H9 (cell line): ENCODE results near the gene DMD. TPM values are rescaled to one million over a fixed set of nuclear protein-coding genes. Genes with fewer than 3 reads are reported as not detected.

Source experiments
- DNase-seq: peaks from one replicate; pipeline ENCODE4 v3.0.0-alpha.2; 2017
- H2AFZ ChIP-seq: one replicate; pipeline ENCODE4 v1.6.1; 2013; ENCODE audit warnings: mild to moderate bottlenecking, low read length, control low read depth, moderate library complexity
- H2AK5ac ChIP-seq: 2 replicates; pipeline ENCODE4 v1.6.1; 2013; ENCODE audit warnings: low read length, control low read depth, mixed read lengths; ENCODE audit not compliant: insufficient read length
- H2BK120ac ChIP-seq: one replicate; pipeline ENCODE4 v1.6.1; 2013; ENCODE audit warnings: low read depth, mild to moderate bottlenecking, low read length, control low read depth, inconsistent platforms; ENCODE audit not compliant: poor library complexity, severe bottlenecking
- H2BK12ac ChIP-seq: 2 replicates; pipeline ENCODE4 v1.6.1; 2013; ENCODE audit warnings: low read length, control low read depth, mixed read lengths, low read depth; ENCODE audit not compliant: insufficient read length
- H2BK15ac ChIP-seq: 2 replicates; pipeline ENCODE4 v1.6.1; 2013; ENCODE audit warnings: low read depth, low read length, control low read depth
- H2BK20ac ChIP-seq: one replicate; pipeline ENCODE4 v1.6.1; 2013; ENCODE audit warnings: low read depth, mild to moderate bottlenecking, low read length, control low read depth, inconsistent platforms; ENCODE audit not compliant: poor library complexity, severe bottlenecking
- H2BK5ac ChIP-seq: 2 replicates; pipeline ENCODE4 v1.6.1; 2013; ENCODE audit warnings: low read length, control low read depth, mixed read lengths; ENCODE audit not compliant: insufficient read length
- H3K14ac ChIP-seq: 2 replicates; pipeline ENCODE4 v1.6.1; 2013; ENCODE audit warnings: low read length, control low read depth; ENCODE audit not compliant: insufficient read depth
- H3K18ac ChIP-seq: 2 replicates; pipeline ENCODE4 v1.6.1; 2013; ENCODE audit warnings: low read depth, mild to moderate bottlenecking, mixed read lengths, low read length, control low read depth; ENCODE audit not compliant: insufficient read length
- H3K23ac ChIP-seq: 2 replicates; pipeline ENCODE4 v1.6.1; 2013; ENCODE audit warnings: low read length, control low read depth, mixed read lengths, low read depth; ENCODE audit not compliant: insufficient read length
- H3K23me2 ChIP-seq: 2 replicates; pipeline ENCODE4 v1.6.1; 2013; ENCODE audit warnings: low read depth, mild to moderate bottlenecking, mixed read lengths, low read length, control low read depth; ENCODE audit not compliant: insufficient read length, poor library complexity, severe bottlenecking
- H3K27ac ChIP-seq: 2 replicates; pipeline ENCODE4 v1.5.1; 2013; ENCODE audit warnings: low read length, control low read depth, mixed read lengths, low read depth; ENCODE audit not compliant: insufficient read length
- H3K27me3 ChIP-seq: 2 replicates; pipeline ENCODE4 v1.6.1; 2013; ENCODE audit warnings: low read length, control low read depth, inconsistent platforms; ENCODE audit not compliant: insufficient read depth
- H3K4ac ChIP-seq: 2 replicates; pipeline ENCODE4 v1.6.1; 2013; ENCODE audit warnings: low read depth, mild to moderate bottlenecking, control low read depth, inconsistent platforms, low read length, moderate library complexity
- H3K4me1 ChIP-seq: 2 replicates; pipeline ENCODE4 v1.6.1; 2013; ENCODE audit warnings: low read length, control low read depth, inconsistent platforms; ENCODE audit not compliant: insufficient read depth
- H3K4me2 ChIP-seq: 2 replicates; pipeline ENCODE4 v1.6.1; 2013; ENCODE audit warnings: low read length, control low read depth, mixed read lengths; ENCODE audit not compliant: insufficient read length, insufficient read depth
- H3K56ac ChIP-seq: 2 replicates; pipeline ENCODE4 v1.6.1; 2013; ENCODE audit warnings: low read depth, mild to moderate bottlenecking, mixed read lengths, low read length, control low read depth; ENCODE audit not compliant: insufficient read length
- H3K79me1 ChIP-seq: 2 replicates; pipeline ENCODE4 v1.6.1; 2013; ENCODE audit warnings: low read depth, mild to moderate bottlenecking, moderate library complexity, low read length, control low read depth, inconsistent platforms; ENCODE audit not compliant: insufficient read depth, poor library complexity, severe bottlenecking
- H3K79me2 ChIP-seq: 2 replicates; pipeline ENCODE4 v1.6.1; 2013; ENCODE audit warnings: low read length, control low read depth, inconsistent platforms; ENCODE audit not compliant: insufficient read depth
- H3K9ac ChIP-seq: 2 replicates; pipeline ENCODE4 v1.6.1; 2013; ENCODE audit warnings: low read length, control low read depth, mixed read lengths; ENCODE audit not compliant: insufficient read length; ENCODE audit errors: extremely low read depth
- H3K9me3 ChIP-seq: one replicate; pipeline ENCODE4 v1.6.1; 2013; ENCODE audit warnings: low read depth, low read length, inconsistent platforms; ENCODE audit not compliant: control insufficient read depth
- H3T11ph ChIP-seq: one replicate; pipeline ENCODE4 v1.6.1; 2013; ENCODE audit warnings: mild to moderate bottlenecking, low read length, control low read depth, inconsistent platforms
- H4K20me1 ChIP-seq: one replicate; pipeline ENCODE4 v1.6.1; 2013; ENCODE audit not compliant: control insufficient read depth, insufficient read length, insufficient read depth
- H4K5ac ChIP-seq: 2 replicates; pipeline ENCODE4 v1.6.1; 2013; ENCODE audit warnings: low read depth, mild to moderate bottlenecking, mixed read lengths, low read length, control low read depth; ENCODE audit not compliant: insufficient read length
- H4K8ac ChIP-seq: replicated peaks from 2 replicates; pipeline ENCODE4 v1.6.1; 2013; ENCODE audit warnings: low read length, control low read depth, mixed read lengths, low read depth; ENCODE audit not compliant: insufficient read length
- H4K91ac ChIP-seq: 2 replicates; pipeline ENCODE4 v1.6.1; 2013; ENCODE audit warnings: low read depth, mild to moderate bottlenecking, moderate library complexity, mixed read lengths, low read length, control low read depth; ENCODE audit not compliant: insufficient read length
- H3K27ac Mint-ChIP-seq, 3 experiments: 2 replicates in 2 of 3; 3 replicates in 1 of 3; pipeline ENCODE4 v1.8.0; 2020 to 2021; ENCODE audit warnings: mixed read lengths in 3 of 3, mild to moderate bottlenecking in 1 of 3, moderate library complexity in 1 of 3
- H3K27me3 Mint-ChIP-seq: 2 replicates; pipeline ENCODE4 v1.8.0; 2021; ENCODE audit warnings: low read depth, mild to moderate bottlenecking, moderate library complexity, mixed read lengths
- H3K36me3 Mint-ChIP-seq, 3 experiments: 2 replicates in 2 of 3; 3 replicates in 1 of 3; pipeline ENCODE4 v1.8.0; 2020 to 2021; ENCODE audit warnings: low read depth in 3 of 3, mixed read lengths in 3 of 3; ENCODE audit not compliant: insufficient read depth in 1 of 3
- H3K4me1 Mint-ChIP-seq, 2 experiments: 2 replicates each; pipeline ENCODE4 v1.8.0; 2020; ENCODE audit warnings: mixed read lengths in 2 of 2
- H3K4me3 Mint-ChIP-seq, 2 experiments: 2 replicates in 1 of 2; 3 replicates in 1 of 2; pipeline ENCODE4 v1.8.0; 2020 to 2021; ENCODE audit warnings: mild to moderate bottlenecking in 2 of 2, mixed read lengths in 2 of 2, moderate library complexity in 1 of 2
- H3K9me3 Mint-ChIP-seq, 2 experiments: 2 replicates in 1 of 2; 3 replicates in 1 of 2; pipeline ENCODE4 v1.8.0; 2020; ENCODE audit warnings: mild to moderate bottlenecking in 2 of 2, mixed read lengths in 2 of 2, moderate library complexity in 1 of 2
- WGBS: extraction: QIAGEN DNeasy Blood & Tissue Kit; methylation state at CpG from one replicate; pipeline ENCODE4 v1.1.7; 2013; ENCODE audit warnings: missing lambda C conversion rate, low lambda C conversion rate, mixed read lengths; ENCODE audit not compliant: insufficient read length; ENCODE audit errors: extremely low coverage; 5-methylcytosine and 5-hydroxymethylcytosine counted together
- total RNA-seq: library from RNA; stranded (reverse); gene quantifications from 2 replicates; pipeline ENCODE4 v1.2.1, GENCODE V29; 2021
- TF ChIP-seq, protein P1 (sequence below): fragments of 200-600 bp; sonication (generic); conservative IDR thresholded peaks from 3 replicates; pipeline ENCODE4 v1.8.0; 2021; ENCODE audit warnings: antibody characterized with exemption, mild to moderate bottlenecking

Gene DMD
- total RNA-seq, 1 experiment from 2014 or later: 3.8 TPM

DNA sequence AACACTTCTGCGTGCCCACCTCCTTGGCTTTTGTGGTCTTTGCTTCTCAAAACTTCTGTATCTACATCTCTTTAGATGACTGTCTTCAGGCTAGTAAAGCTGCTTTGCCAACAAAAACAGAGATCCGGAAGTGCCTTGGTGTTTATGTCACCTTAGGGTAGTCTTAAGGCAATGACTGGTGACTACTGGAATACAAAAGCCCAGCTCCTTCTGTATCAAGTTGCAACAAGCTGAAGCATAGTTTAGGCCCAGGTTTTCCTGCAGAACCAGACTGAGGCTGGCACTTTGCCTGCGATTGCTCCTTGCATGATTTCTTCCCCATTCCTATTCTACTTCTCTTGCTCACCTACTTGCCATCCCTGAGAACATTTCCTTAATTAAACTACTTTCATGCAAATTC is 333.8 kb downstream of the DMD start:
- Histone ChIP-seq H3K79me1 (no peaks in the 10 kb centered on the region), H2BK12ac (no peak overlapping the region), H4K20me1 (no peaks in the 10 kb centered on the region), H2BK5ac (no peak overlapping the region), H3K9me3 (no peaks in the 10 kb centered on the region), H3K27me3 (no peaks in the 10 kb centered on the region), H3K9ac (no peak overlapping the region), H3K4ac (no peak overlapping the region), H4K5ac (no peak overlapping the region), H4K91ac (no peak overlapping the region), H2BK15ac (no peak overlapping the region), H2BK120ac (no peak overlapping the region), H4K8ac (no peak overlapping the region), H3K56ac (no peak overlapping the region), H3K18ac (no peak overlapping the region), H2AK5ac (no peak overlapping the region), H3K4me1 (peaks cover 3% of the 10 kb centered on the region), H2BK20ac (no peak overlapping the region), H3K79me2 (no peaks in the 10 kb centered on the region), H3K23ac (no peak overlapping the region), H3K23me2 (no peaks in the 10 kb centered on the region), H3K14ac (no peak overlapping the region), H3K27ac (no peak overlapping the region), H3T11ph (no peak overlapping the region), H3K4me2 (no peak overlapping the region), H2AFZ (no peak overlapping the region)
- peak overlapping the region in 1 of 3 experiments; percentile 35; a peak in 1 of 7 replicates for H3K27ac Mint-ChIP-seq
- TF ChIP-seq, protein P1, sequence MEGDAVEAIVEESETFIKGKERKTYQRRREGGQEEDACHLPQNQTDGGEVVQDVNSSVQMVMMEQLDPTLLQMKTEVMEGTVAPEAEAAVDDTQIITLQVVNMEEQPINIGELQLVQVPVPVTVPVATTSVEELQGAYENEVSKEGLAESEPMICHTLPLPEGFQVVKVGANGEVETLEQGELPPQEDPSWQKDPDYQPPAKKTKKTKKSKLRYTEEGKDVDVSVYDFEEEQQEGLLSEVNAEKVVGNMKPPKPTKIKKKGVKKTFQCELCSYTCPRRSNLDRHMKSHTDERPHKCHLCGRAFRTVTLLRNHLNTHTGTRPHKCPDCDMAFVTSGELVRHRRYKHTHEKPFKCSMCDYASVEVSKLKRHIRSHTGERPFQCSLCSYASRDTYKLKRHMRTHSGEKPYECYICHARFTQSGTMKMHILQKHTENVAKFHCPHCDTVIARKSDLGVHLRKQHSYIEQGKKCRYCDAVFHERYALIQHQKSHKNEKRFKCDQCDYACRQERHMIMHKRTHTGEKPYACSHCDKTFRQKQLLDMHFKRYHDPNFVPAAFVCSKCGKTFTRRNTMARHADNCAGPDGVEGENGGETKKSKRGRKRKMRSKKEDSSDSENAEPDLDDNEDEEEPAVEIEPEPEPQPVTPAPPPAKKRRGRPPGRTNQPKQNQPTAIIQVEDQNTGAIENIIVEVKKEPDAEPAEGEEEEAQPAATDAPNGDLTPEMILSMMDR: no peak
- H3K27me3 Mint-ChIP-seq: no peaks in the 10 kb centered on the region
- peaks cover 8 to 13% of the 10 kb centered on the region in 2 experiments for H3K4me1 Mint-ChIP-seq
- WGBS: no CpG with 5 or more reads among the region's 3 CpGs
- no peak for DNase-seq
- no peaks in the 10 kb centered on the region; a peak in 1 of 7 replicates for H3K36me3 Mint-ChIP-seq
- no peak overlapping the region for H3K4me3 Mint-ChIP-seq
- peaks cover 0 to 12% of the 10 kb centered on the region in 2 experiments; a peak in 3 of 5 replicates for H3K9me3 Mint-ChIP-seq
